Spleen (tissue), 11 donors: ENCODE results near the gene RRAS2. TPM values are rescaled to one million over a fixed set of nuclear protein-coding genes. Genes with fewer than 3 reads are reported as not detected.
A peak's percentile ranks its signal among the peaks of the same experiment; 100 is the strongest.

ENCODE experiments used
- DNase-seq: peaks from one replicate; pipeline ENCODE4 v3.0.0-alpha.2; 2020
- H3K27ac ChIP-seq, 8 donors: fragments of 200-600 bp; sonication (generic) in 7 of 8; 1 replicate in 4 of 8; 2 replicates in 4 of 8; pipeline versions ENCODE4 v1.5.0 to v1.8.0; 2016 to 2021; ENCODE audit warnings: inconsistent platforms in 4 of 8, mild to moderate bottlenecking in 4 of 8, moderate library complexity in 1 of 8
- H3K27me3 ChIP-seq, 7 donors: fragments of 200-600 bp; sonication (generic) in 6 of 7; replicated peaks in 1 of 7; 1 replicate in 4 of 7; 2 replicates in 3 of 7; pipeline versions ENCODE4 v1.5.0 to v1.8.0; 2016 to 2021; ENCODE audit warnings: inconsistent platforms in 3 of 7, mild to moderate bottlenecking in 1 of 7
- H3K36me3 ChIP-seq, 6 donors: fragments of 200-600 bp; sonication (generic) in 5 of 6; 1 replicate in 4 of 6; 2 replicates in 2 of 6; pipeline versions ENCODE4 v1.5.0 to v1.8.0; 2016 to 2021; ENCODE audit warnings: inconsistent platforms in 2 of 6
- H3K4me1 ChIP-seq, 6 donors: fragments of 200-600 bp; sonication (generic) in 5 of 6; 1 replicate in 3 of 6; 2 replicates in 3 of 6; pipeline versions ENCODE4 v1.5.0 to v1.8.0; 2016 to 2021; ENCODE audit warnings: inconsistent platforms in 3 of 6
- H3K4me3 ChIP-seq, 8 donors: fragments of 200-600 bp; sonication (generic) in 7 of 8; 1 replicate in 4 of 8; 2 replicates in 4 of 8; pipeline versions ENCODE4 v1.5.0 to v1.8.0; 2016 to 2021; ENCODE audit warnings: inconsistent platforms in 4 of 8, mild to moderate bottlenecking in 4 of 8, moderate library complexity in 2 of 8
- H3K9me3 ChIP-seq, 8 donors: fragments of 200-600 bp; sonication (generic) in 7 of 8; 1 replicate in 4 of 8; 2 replicates in 4 of 8; pipeline versions ENCODE4 v1.5.0 to v1.8.0; 2016 to 2021; ENCODE audit warnings: inconsistent platforms in 4 of 8
- POLR2A ChIP-seq, 3 donors: fragments of 450-650 bp; IDR thresholded peaks; one replicate each; pipeline ENCODE4 v1.5.1; 2017; ENCODE audit warnings: antibody characterized with exemption in 3 of 3, mild to moderate bottlenecking in 1 of 3
- POLR2AphosphoS5 ChIP-seq, 3 donors: sonication (generic); formaldehyde crosslinking; IDR thresholded peaks; one replicate each; pipeline ENCODE4 v1.5.1; 2017; ENCODE audit warnings: antibody characterized with exemption in 3 of 3
- WGBS, 5 donors: extraction: QIAGEN DNeasy Blood & Tissue Kit in 3 of 5; methylation state at CpG; one replicate each; pipeline versions ENCODE4 v1.1.5 to v1.1.7; 2013 to 2018; 5-methylcytosine and 5-hydroxymethylcytosine counted together
- intact Hi-C: fragments of 100-400 bp; cut with DNase I; formaldehyde crosslinking; loops from one replicate; pipeline ENCODE4 v1.15.0; 2023; ENCODE audit warnings: low total_unique reads
- polyA plus RNA-seq, 3 donors: library from polyadenylated mRNA; stranded (reverse); fragments of 200-250 nt; gene quantifications; one replicate each; pipeline ENCODE4 v1.2.1, GENCODE V29; 2013
- total RNA-seq, 7 donors: library from RNA; depleted of rRNA in 3 of 7; stranded (reverse); fragments of >200 nt in 3 of 7; fragmentation: NEBNext Ultra II Directional in 4 of 7; extraction: Animal tissue kit (Norgen Biotek cat#: 25700) in 4 of 7; gene quantifications; one replicate each; pipeline versions ENCODE4 v1.1.0 to v1.2.1, GENCODE V29; 2016 to 2021
- TF ChIP-seq, protein P1 (sequence below), 11 experiments: fragments of 200-600 bp in 7 of 11; fragments of 450-650 bp in 4 of 11; sonication (generic) in 4 of 11; IDR thresholded peaks in 8 of 11; conservative IDR thresholded peaks in 3 of 11; 1 replicate in 7 of 11; 2 replicates in 4 of 11; pipeline versions ENCODE4 v1.4.0 to v1.8.0; 2016 to 2021; ENCODE audit warnings: antibody characterized with exemption in 11 of 11, inconsistent platforms in 4 of 11, mild to moderate bottlenecking in 1 of 11
- donor health status: healthy with polysubstance abuse.
- donor health status: DM: no; HTN: no; CAD: no; lungs with moderate emphysema.
- donor health status: DM: no; HTN: no; CAD: no.
- donor health status: Bipolar disorder and iron deficiency.
- donor health status: healthy.
- donor health status: DM: no; HTN: no; CAD: no.
- donor health status: DM: yes; HTN: yes; CAD: no.

Gene RRAS2
- total and polyA plus RNA-seq, 10 donors, result 23.7 to 45.8 (median 36.9) TPM

GRCh38 chr11:14232652-14233051, 126.3 kb downstream of the RRAS2 start:
- Histone ChIP-seq H3K9me3 (no peaks in the 10 kb centered on the region), H3K4me1 (peaks cover 5 to 14% (median 11%) of the 10 kb centered on the region in 6 donors), H3K27ac (no peak overlapping the region), H3K27me3 (peaks cover 0 to 32% (median 0%) of the 10 kb centered on the region in 7 donors), H3K4me3 (no peak overlapping the region), H3K36me3 (no peaks in the 10 kb centered on the region)
- no peak for TF ChIP-seq POLR2A (IDR thresholded peaks at IDR 0.05)
- DNase-seq, result no peak
- WGBS, 5 donors, result 67 to 78% (median 76%) methylated on average over 6 of the region's 6 CpGs
- intact Hi-C loops, result no loop called here

GRCh38 chr11:14230407-14230806, 128.6 kb downstream of the RRAS2 start:
- TF ChIP-seq, protein P1, sequence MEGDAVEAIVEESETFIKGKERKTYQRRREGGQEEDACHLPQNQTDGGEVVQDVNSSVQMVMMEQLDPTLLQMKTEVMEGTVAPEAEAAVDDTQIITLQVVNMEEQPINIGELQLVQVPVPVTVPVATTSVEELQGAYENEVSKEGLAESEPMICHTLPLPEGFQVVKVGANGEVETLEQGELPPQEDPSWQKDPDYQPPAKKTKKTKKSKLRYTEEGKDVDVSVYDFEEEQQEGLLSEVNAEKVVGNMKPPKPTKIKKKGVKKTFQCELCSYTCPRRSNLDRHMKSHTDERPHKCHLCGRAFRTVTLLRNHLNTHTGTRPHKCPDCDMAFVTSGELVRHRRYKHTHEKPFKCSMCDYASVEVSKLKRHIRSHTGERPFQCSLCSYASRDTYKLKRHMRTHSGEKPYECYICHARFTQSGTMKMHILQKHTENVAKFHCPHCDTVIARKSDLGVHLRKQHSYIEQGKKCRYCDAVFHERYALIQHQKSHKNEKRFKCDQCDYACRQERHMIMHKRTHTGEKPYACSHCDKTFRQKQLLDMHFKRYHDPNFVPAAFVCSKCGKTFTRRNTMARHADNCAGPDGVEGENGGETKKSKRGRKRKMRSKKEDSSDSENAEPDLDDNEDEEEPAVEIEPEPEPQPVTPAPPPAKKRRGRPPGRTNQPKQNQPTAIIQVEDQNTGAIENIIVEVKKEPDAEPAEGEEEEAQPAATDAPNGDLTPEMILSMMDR (IDR thresholded peaks at IDR 0.05 in 8 of 11, conservative IDR thresholded peaks at IDR 0.05 in 3 of 11), result no peak
- TF ChIP-seq POLR2A (IDR thresholded peaks at IDR 0.05) (no peak), POLR2AphosphoS5 (IDR thresholded peaks at IDR 0.05) (no peak)
- Histone ChIP-seq H3K27me3 (peaks cover 0 to 32% (median 0%) of the 10 kb centered on the region in 7 donors), H3K27ac (no peak overlapping the region), H3K4me1 (no peaks in the 10 kb centered on the region), H3K36me3 (no peaks in the 10 kb centered on the region), H3K9me3 (peaks cover 0 to 13% (median 7%) of the 10 kb centered on the region in 8 donors), H3K4me3 (no peak overlapping the region)
- DNase-seq, result no peak
- 64 to 77% (median 72%) methylated on average over 6 of the region's 6 CpGs for WGBS, 5 donors
- intact Hi-C loops, result no loop called here

GRCh38 chr11:14229472-14229871, 129.5 kb downstream of the RRAS2 start:
- Histone ChIP-seq H3K9me3 (peaks cover 0 to 13% (median 7%) of the 10 kb centered on the region in 8 donors), H3K4me3 (no peak overlapping the region), H3K4me1 (no peaks in the 10 kb centered on the region), H3K27me3 (peaks cover 0 to 25% (median 0%) of the 10 kb centered on the region in 7 donors), H3K27ac (no peak overlapping the region), H3K36me3 (no peaks in the 10 kb centered on the region)
- DNase-seq, result peak; percentile 52
- TF ChIP-seq POLR2A (IDR thresholded peaks at IDR 0.05), result no peak
- no peak for TF ChIP-seq POLR2AphosphoS5 (IDR thresholded peaks at IDR 0.05)
- TF ChIP-seq, protein P1 (IDR thresholded peaks at IDR 0.05 in 8 of 11, conservative IDR thresholded peaks at IDR 0.05 in 3 of 11), result no peak
- intact Hi-C loops, result no loop called here
- WGBS, 5 donors, result 77 to 89% (median 86%) methylated on average over 11 of the region's 11 CpGs

GRCh38 chr11:14228356-14228755, 130.6 kb downstream of the RRAS2 start:
- no peaks in the 10 kb centered on the region for H3K36me3 ChIP-seq
- DNase-seq, result no peak
- WGBS, 5 donors, result 54 to 84% (median 56%) methylated on average over 2 of the region's 2 CpGs
- peaks cover 0 to 13% (median 7%) of the 10 kb centered on the region in 8 donors for H3K9me3 ChIP-seq
- TF ChIP-seq, protein P1 (IDR thresholded peaks at IDR 0.05 in 8 of 11, conservative IDR thresholded peaks at IDR 0.05 in 3 of 11), result no peak
- TF ChIP-seq POLR2A (IDR thresholded peaks at IDR 0.05) (no peak), POLR2AphosphoS5 (IDR thresholded peaks at IDR 0.05) (no peak)
- H3K4me3 ChIP-seq, result no peak overlapping the region
- H3K27me3 ChIP-seq, result peaks cover 0 to 25% (median 0%) of the 10 kb centered on the region in 7 donors
- intact Hi-C loops, result no loop called here
- H3K27ac ChIP-seq, result no peak overlapping the region
- no peaks in the 10 kb centered on the region for H3K4me1 ChIP-seq

Other genes with a start within 250 kb of the RRAS2 start
- 100 to 1,000 TPM in 2 of 7 donors, 10 to 100 TPM in 5; 74.8 to 122 (median 87.1) TPM for gene COPB1, start 140.6 kb upstream of the RRAS2 start, total RNA-seq
- gene COPB1, start 140.6 kb upstream of the RRAS2 start, polyA plus RNA-seq, result 10 to 100 TPM; 43.6 to 48.4 (median 48.2) TPM
- 100 to 1,000 TPM; 103 to 161 (median 131) TPM for gene PSMA1, start 161.2 kb upstream of the RRAS2 start, total RNA-seq
- 100 to 1,000 TPM; 145 to 188 (median 179) TPM for gene PSMA1, start 161.2 kb upstream of the RRAS2 start, polyA plus RNA-seq